H1 (cell line): Measurements from ENCODE around the gene NEGR1.

Experiments used
- CBX8 ChIP-seq: fragments of 300-800, 300-1000 bp; sonication (generic); IDR thresholded peaks from 2 replicates; pipeline ENCODE4 v1.7.1; 2016; ENCODE audit warnings: low read depth, low read length, borderline replicate concordance
- CHD1 ChIP-seq: IDR thresholded peaks from 2 replicates; pipeline ENCODE4 v1.6.1; 2012; ENCODE audit warnings: low read depth, low read length, improper control_type of control experiment
- CTCF ChIP-seq, 3 experiments: IDR thresholded peaks; 1 replicate in 2 of 3; 2 replicates in 1 of 3; pipeline versions ENCODE4 v1.5.1 to v1.6.1; 2011; ENCODE audit warnings: low read length in 3 of 3, mild to moderate bottlenecking in 3 of 3, inconsistent platforms in 2 of 3, low read depth in 1 of 3, moderate library complexity in 1 of 3; ENCODE audit not compliant: insufficient read depth in 1 of 3; ENCODE audit errors: control extremely low read depth in 1 of 3
- EP300 ChIP-seq, 2 experiments: IDR thresholded peaks; 1 replicate in 1 of 2; 2 replicates in 1 of 2; pipeline ENCODE4 v1.6.1; 2011 to 2012; ENCODE audit warnings: low read depth in 2 of 2, low read length in 2 of 2, mild to moderate bottlenecking in 2 of 2, borderline replicate concordance in 1 of 2, inconsistent platforms in 1 of 2, moderate library complexity in 1 of 2
- MAFK ChIP-seq: IDR thresholded peaks from 2 replicates; pipeline ENCODE4 v1.6.1; 2012; ENCODE audit warnings: low read depth, mild to moderate bottlenecking, improper control_type of control experiment, low read length
- POLR2A ChIP-seq, 2 experiments: IDR thresholded peaks; 1 replicate in 1 of 2; 2 replicates in 1 of 2; pipeline ENCODE4 v1.6.1; 2011; ENCODE audit warnings: low read depth in 2 of 2, low read length in 2 of 2, mild to moderate bottlenecking in 2 of 2; ENCODE audit errors: control extremely low read depth in 1 of 2
- POLR2AphosphoS5 ChIP-seq: IDR thresholded peaks from 2 replicates; pipeline ENCODE4 v1.6.1; 2011; ENCODE audit warnings: low read depth, low read length
- RBBP5 ChIP-seq: IDR thresholded peaks from 2 replicates; pipeline ENCODE4 v1.7.1; 2012; ENCODE audit warnings: low read depth, mild to moderate bottlenecking, inconsistent platforms, low read length, moderate library complexity, borderline replicate concordance
- SP4 ChIP-seq: IDR thresholded peaks from 2 replicates; pipeline ENCODE4 v1.6.1; 2012; ENCODE audit warnings: low read length, inconsistent platforms
- TAF1 ChIP-seq: IDR thresholded peaks from 2 replicates; pipeline ENCODE4 v1.6.1; 2011; ENCODE audit warnings: mild to moderate bottlenecking, low read depth, low read length
- TCF12 ChIP-seq: IDR thresholded peaks from 2 replicates; pipeline ENCODE4 v1.6.1; 2011; ENCODE audit warnings: low read depth, mild to moderate bottlenecking, low read length
- ZNF274 ChIP-seq: IDR thresholded peaks from 2 replicates; pipeline ENCODE4 v1.7.0; 2012; ENCODE audit warnings: low read length, borderline replicate concordance; ENCODE audit errors: extremely low read depth

DNA sequence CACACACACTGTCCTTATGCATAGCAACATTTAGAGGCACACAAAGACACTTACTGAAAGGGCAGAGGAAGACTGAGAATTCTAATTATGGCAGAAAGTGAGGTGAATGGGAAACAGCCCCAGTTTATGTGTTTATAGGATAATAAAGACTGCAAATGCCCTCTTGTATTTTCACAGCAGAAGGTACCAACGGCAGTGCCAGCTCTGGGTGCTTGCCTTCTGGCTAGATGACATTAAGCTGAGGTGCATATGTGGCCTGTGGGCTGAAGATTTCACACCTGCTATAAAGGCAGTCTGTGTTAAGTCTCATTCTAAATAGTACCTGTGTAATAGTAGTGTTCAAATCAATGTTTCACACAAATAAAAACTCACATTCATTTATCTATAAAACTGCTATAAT is 854.3 kb downstream of the NEGR1 start:
- TF ChIP-seq CTCF (IDR thresholded peaks at IDR 0.05; ENCODE audit: control extremely low read depth in 1 of 3, insufficient read depth in 1 of 3, low read depth in 1 of 3, low read length in 3 of 3) (no peak), RBBP5 (no peak), CBX8 (no peak), POLR2AphosphoS5 (no peak), SP4 (no peak), TCF12 (no peak), CHD1 (no peak), TAF1 (no peak), POLR2A (IDR thresholded peaks at IDR 0.05; ENCODE audit: control extremely low read depth in 1 of 2, low read depth in 2 of 2, low read length in 2 of 2) (no peak), MAFK (no peak), EP300 (IDR thresholded peaks at IDR 0.05; ENCODE audit: borderline replicate concordance in 1 of 2, low read depth in 2 of 2, low read length in 2 of 2) (no peak), ZNF274 (no peak)
